ENCODE results near the gene SZRD1. TPM values are rescaled to one million over a fixed set of nuclear protein-coding genes. Genes with fewer than 3 reads are reported as not detected.

SZRD1 gene
- total and polyA plus RNA-seq, 9 of the 15 experiments (the other 6 are each of a cell fraction or from before 2014, with no cell fraction given), result 3.9 to 149 (median 82.5) TPM

DNA sequence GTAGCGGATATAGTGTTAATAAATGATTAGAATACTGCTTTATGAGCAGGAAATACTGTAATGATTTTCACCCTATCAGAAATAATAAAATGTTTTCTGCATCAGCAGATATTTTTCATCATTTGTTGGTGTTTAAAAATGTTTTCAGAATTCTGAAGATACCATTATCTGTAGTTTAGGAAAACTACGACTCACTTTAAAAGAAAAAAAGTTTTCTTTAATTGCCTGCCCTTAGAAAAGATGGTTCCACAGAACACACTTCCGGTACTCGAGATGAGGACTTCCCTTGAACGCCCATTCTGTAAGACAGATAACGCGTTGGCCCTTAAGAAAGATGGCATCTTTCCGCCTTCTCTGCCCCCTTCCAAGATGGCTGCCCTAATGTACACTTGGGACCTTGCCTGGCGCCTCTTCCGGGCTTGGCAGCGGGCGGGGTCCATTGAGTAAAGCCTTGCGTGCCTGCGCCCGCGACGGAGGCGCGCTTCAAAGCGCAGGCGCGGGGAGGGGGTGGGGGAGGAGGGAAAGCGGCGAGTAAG, at the start of gene SZRD1 (continued):
- peak; percentile 75 for TF ChIP-seq MBD2 (IDR thresholded peaks at IDR 0.05; ENCODE audit: borderline replicate concordance, low read depth)
- no peak for TF ChIP-seq SMAD2 (IDR thresholded peaks at IDR 0.05; ENCODE audit: low read depth, low read length)
- TF ChIP-seq ZNF232 (CRISPR knock-in tag; IDR thresholded peaks at IDR 0.05), result no peak
- TF ChIP-seq ELF1 (tag; IDR thresholded peaks at IDR 0.05), result peak; percentile 99
- no peak for TF ChIP-seq HIVEP1 (CRISPR knock-in tag; IDR thresholded peaks at IDR 0.05)
- TF ChIP-seq, protein P1, sequence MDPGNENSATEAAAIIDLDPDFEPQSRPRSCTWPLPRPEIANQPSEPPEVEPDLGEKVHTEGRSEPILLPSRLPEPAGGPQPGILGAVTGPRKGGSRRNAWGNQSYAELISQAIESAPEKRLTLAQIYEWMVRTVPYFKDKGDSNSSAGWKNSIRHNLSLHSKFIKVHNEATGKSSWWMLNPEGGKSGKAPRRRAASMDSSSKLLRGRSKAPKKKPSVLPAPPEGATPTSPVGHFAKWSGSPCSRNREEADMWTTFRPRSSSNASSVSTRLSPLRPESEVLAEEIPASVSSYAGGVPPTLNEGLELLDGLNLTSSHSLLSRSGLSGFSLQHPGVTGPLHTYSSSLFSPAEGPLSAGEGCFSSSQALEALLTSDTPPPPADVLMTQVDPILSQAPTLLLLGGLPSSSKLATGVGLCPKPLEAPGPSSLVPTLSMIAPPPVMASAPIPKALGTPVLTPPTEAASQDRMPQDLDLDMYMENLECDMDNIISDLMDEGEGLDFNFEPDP (CRISPR knock-in tag; IDR thresholded peaks at IDR 0.05), result no peak
- no peak for TF ChIP-seq DACH1 (IDR thresholded peaks at IDR 0.05; ENCODE audit: partially characterized antibody)
- TF ChIP-seq, protein P2, sequence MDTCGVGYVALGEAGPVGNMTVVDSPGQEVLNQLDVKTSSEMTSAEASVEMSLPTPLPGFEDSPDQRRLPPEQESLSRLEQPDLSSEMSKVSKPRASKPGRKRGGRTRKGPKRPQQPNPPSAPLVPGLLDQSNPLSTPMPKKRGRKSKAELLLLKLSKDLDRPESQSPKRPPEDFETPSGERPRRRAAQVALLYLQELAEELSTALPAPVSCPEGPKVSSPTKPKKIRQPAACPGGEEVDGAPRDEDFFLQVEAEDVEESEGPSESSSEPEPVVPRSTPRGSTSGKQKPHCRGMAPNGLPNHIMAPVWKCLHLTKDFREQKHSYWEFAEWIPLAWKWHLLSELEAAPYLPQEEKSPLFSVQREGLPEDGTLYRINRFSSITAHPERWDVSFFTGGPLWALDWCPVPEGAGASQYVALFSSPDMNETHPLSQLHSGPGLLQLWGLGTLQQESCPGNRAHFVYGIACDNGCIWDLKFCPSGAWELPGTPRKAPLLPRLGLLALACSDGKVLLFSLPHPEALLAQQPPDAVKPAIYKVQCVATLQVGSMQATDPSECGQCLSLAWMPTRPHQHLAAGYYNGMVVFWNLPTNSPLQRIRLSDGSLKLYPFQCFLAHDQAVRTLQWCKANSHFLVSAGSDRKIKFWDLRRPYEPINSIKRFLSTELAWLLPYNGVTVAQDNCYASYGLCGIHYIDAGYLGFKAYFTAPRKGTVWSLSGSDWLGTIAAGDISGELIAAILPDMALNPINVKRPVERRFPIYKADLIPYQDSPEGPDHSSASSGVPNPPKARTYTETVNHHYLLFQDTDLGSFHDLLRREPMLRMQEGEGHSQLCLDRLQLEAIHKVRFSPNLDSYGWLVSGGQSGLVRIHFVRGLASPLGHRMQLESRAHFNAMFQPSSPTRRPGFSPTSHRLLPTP (IDR thresholded peaks at IDR 0.05; ENCODE audit: borderline replicate concordance, extremely low read depth, insufficient read length), result no peak
- TF ChIP-seq RBM34 (IDR thresholded peaks at IDR 0.05; ENCODE audit: borderline replicate concordance, insufficient read depth, low read length), result no peak
- TF ChIP-seq, protein P3, sequence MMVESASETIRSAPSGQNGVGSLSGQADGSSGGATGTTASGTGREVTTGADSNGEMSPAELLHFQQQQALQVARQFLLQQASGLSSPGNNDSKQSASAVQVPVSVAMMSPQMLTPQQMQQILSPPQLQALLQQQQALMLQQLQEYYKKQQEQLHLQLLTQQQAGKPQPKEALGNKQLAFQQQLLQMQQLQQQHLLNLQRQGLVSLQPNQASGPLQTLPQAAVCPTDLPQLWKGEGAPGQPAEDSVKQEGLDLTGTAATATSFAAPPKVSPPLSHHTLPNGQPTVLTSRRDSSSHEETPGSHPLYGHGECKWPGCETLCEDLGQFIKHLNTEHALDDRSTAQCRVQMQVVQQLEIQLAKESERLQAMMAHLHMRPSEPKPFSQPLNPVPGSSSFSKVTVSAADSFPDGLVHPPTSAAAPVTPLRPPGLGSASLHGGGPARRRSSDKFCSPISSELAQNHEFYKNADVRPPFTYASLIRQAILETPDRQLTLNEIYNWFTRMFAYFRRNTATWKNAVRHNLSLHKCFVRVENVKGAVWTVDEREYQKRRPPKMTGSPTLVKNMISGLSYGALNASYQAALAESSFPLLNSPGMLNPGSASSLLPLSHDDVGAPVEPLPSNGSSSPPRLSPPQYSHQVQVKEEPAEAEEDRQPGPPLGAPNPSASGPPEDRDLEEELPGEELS (CRISPR knock-in tag; IDR thresholded peaks at IDR 0.05; ENCODE audit: borderline replicate concordance), result no peak
- no peak; the same call in 1 of the 2 replicates for TF ChIP-seq HEY1 (CRISPR knock-in tag; IDR thresholded peaks at IDR 0.05; ENCODE audit: borderline replicate concordance)
- no peak for TF ChIP-seq STAG1 (CRISPR knock-in tag; IDR thresholded peaks at IDR 0.05; ENCODE audit: borderline replicate concordance)
- no peak for TF ChIP-seq RHOXF2B (CRISPR knock-in tag; conservative IDR thresholded peaks at IDR 0.05)
- peak; percentile 36; the same call in 1 of the 2 replicates for TF ChIP-seq CHD2 (IDR thresholded peaks at IDR 0.05; ENCODE audit: low read depth, low read length)
- TF ChIP-seq TARDBP (IDR thresholded peaks at IDR 0.05), result no peak
- TF ChIP-seq SNIP1 (IDR thresholded peaks at IDR 0.05; ENCODE audit: low read depth), result no peak
- TF ChIP-seq FOXM1 (IDR thresholded peaks at IDR 0.05; ENCODE audit: low read depth), result no peak
- TF ChIP-seq FOXM1 (CRISPR knock-in tag; IDR thresholded peaks at IDR 0.05; ENCODE audit: low read depth), result no peak
- TF ChIP-seq, protein P4, sequence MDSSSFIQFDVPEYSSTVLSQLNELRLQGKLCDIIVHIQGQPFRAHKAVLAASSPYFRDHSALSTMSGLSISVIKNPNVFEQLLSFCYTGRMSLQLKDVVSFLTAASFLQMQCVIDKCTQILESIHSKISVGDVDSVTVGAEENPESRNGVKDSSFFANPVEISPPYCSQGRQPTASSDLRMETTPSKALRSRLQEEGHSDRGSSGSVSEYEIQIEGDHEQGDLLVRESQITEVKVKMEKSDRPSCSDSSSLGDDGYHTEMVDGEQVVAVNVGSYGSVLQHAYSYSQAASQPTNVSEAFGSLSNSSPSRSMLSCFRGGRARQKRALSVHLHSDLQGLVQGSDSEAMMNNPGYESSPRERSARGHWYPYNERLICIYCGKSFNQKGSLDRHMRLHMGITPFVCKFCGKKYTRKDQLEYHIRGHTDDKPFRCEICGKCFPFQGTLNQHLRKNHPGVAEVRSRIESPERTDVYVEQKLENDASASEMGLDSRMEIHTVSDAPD (CRISPR knock-in tag; IDR thresholded peaks at IDR 0.05), result no peak
- TF ChIP-seq, protein P5, sequence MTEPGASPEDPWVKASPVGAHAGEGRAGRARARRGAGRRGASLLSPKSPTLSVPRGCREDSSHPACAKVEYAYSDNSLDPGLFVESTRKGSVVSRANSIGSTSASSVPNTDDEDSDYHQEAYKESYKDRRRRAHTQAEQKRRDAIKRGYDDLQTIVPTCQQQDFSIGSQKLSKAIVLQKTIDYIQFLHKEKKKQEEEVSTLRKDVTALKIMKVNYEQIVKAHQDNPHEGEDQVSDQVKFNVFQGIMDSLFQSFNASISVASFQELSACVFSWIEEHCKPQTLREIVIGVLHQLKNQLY (CRISPR knock-in tag; conservative IDR thresholded peaks at IDR 0.05), result no peak
- TF ChIP-seq ASH1L (IDR thresholded peaks at IDR 0.05; ENCODE audit: borderline replicate concordance, low read depth, partially characterized antibody), result peak; percentile 80
